ENCODE measurements around the gene STPG1. TPM values are rescaled to one million over a fixed set of nuclear protein-coding genes. Genes with fewer than 3 reads are reported as not detected.

The STPG1 gene
- total RNA-seq, 5 donors from 2014 or later (not counting 1 experiment from before 2014, with no cell fraction given): 3.4 to 5.6 (median 5.4) TPM

- WGBS (ENCODE audit: insufficient coverage): 68% methylated on average over 4 of the region's 5 CpGs
- POLR2A ChIA-PET: interaction anchor here in 1 of 2 donors (1.0 kb wide), 1 partner anchor 40 kb away, joined by 3 read pairs; no protein-coding TSS in a partner anchor
- CTCF ChIA-PET: interaction anchor here (0.6 to 1.6 kb wide), 4 partner anchors 9 to 146 kb away, joined by 3 to 6 read pairs (median 4); partner anchors contain the start of gene NIPAL3 (in 1 of the 2)
- peaks cover 75 to 86% (median 83%) of the 10 kb centered on the region in 3 donors for H3K4me1 Mint-ChIP-seq
- no peaks in the 10 kb centered on the region for H3K27me3 Mint-ChIP-seq
- Histone ChIP-seq H3K27ac (ENCODE audit: low read length) (no peak overlapping the region), H3K4me1 (ENCODE audit: control insufficient read depth in 1 of 2, extremely low read depth in 1 of 2, insufficient read depth in 2 of 2, low read length in 2 of 2) (peaks cover 0 to 19% of the 10 kb centered on the region in 2 experiments), H3K9me3 (no peaks in the 10 kb centered on the region), H3K4me3 (ENCODE audit: control insufficient read depth in 1 of 2, extremely low read depth in 1 of 2, low read length in 1 of 2) (no peak overlapping the region), H3K36me3 (ENCODE audit: control insufficient read depth in 2 of 2, extremely low read depth in 1 of 2, insufficient read depth in 1 of 2, low read length in 1 of 2) (peaks cover 15 to 80% of the 10 kb centered on the region in 2 donors), H3K27me3 (replicated peaks in 1 of 2; ENCODE audit: control insufficient read depth in 2 of 2, extremely low read depth in 1 of 2, insufficient read depth in 2 of 2, low read length in 1 of 2) (no peaks in the 10 kb centered on the region)
- H3K9me3 Mint-ChIP-seq: no peaks in the 10 kb centered on the region
- H3K36me3 Mint-ChIP-seq: peaks cover 79% of the 10 kb centered on the region
- no peak for DNase-seq
- ATAC-seq (replicated peaks in 1 of 4): no peak
- H3K27ac Mint-ChIP-seq: peak overlapping the region in 1 of 2 donors; percentile 1
- H3K4me3 Mint-ChIP-seq: no peak overlapping the region
Observed at GRCh38 chr1:24424207-24424606, 10.6 kb upstream of the STPG1 start.

GRCh38 chr1:24421502-24421901 lies 7.9 kb upstream of the STPG1 start:
- WGBS (ENCODE audit: insufficient coverage): 100% methylated on average over 1 of the region's 2 CpGs
- no peak for ATAC-seq (replicated peaks in 1 of 4)
- H3K36me3 ChIP-seq (ENCODE audit: control insufficient read depth in 2 of 2, extremely low read depth in 1 of 2, insufficient read depth in 1 of 2, low read length in 1 of 2): peaks cover 15 to 63% of the 10 kb centered on the region in 2 donors
- peaks cover 22 to 36% of the 10 kb centered on the region in 2 experiments for H3K4me1 ChIP-seq (ENCODE audit: control insufficient read depth in 1 of 2, extremely low read depth in 1 of 2, insufficient read depth in 2 of 2, low read length in 2 of 2)
- H3K9me3 ChIP-seq: no peaks in the 10 kb centered on the region
- Mint-ChIP-seq H3K27me3 (no peaks in the 10 kb centered on the region), H3K4me3 (no peak overlapping the region), H3K4me1 (peaks cover 76 to 94% (median 85%) of the 10 kb centered on the region in 3 donors), H3K9me3 (no peaks in the 10 kb centered on the region), H3K27ac (no peak overlapping the region), H3K36me3 (peaks cover 66% of the 10 kb centered on the region)
- CTCF ChIA-PET: no interaction called here
- POLR2A ChIA-PET: no interaction called here
- H3K27ac ChIP-seq (ENCODE audit: low read length): no peak overlapping the region
- DNase-seq: no peak
- no peak overlapping the region for H3K4me3 ChIP-seq (ENCODE audit: control insufficient read depth in 1 of 2, extremely low read depth in 1 of 2, low read length in 1 of 2)
- H3K27me3 ChIP-seq (replicated peaks in 1 of 2; ENCODE audit: control insufficient read depth in 2 of 2, extremely low read depth in 1 of 2, insufficient read depth in 2 of 2, low read length in 1 of 2): no peaks in the 10 kb centered on the region

GRCh38 chr1:24420547-24420946 lies 7.0 kb upstream of the STPG1 start:
- POLR2A ChIA-PET: no interaction called here
- H3K27ac Mint-ChIP-seq: no peak overlapping the region

GRCh38 chr1:24418898-24419628 lies 5.5 kb upstream of the STPG1 start:
- peaks cover 48% of the 10 kb centered on the region for H3K36me3 Mint-ChIP-seq
- no peak overlapping the region for H3K27ac ChIP-seq (ENCODE audit: low read length)
- H3K36me3 ChIP-seq (ENCODE audit: control insufficient read depth in 2 of 2, extremely low read depth in 1 of 2, insufficient read depth in 1 of 2, low read length in 1 of 2): peaks cover 15 to 46% of the 10 kb centered on the region in 2 donors
- peaks cover 73 to 91% (median 83%) of the 10 kb centered on the region in 3 donors for H3K4me1 Mint-ChIP-seq
- WGBS (ENCODE audit: insufficient coverage): 77% methylated on average over 4 of the region's 14 CpGs
- peak overlapping the region; percentile 81 for H3K27ac Mint-ChIP-seq
- H3K9me3 Mint-ChIP-seq: no peaks in the 10 kb centered on the region
- no peaks in the 10 kb centered on the region for H3K27me3 Mint-ChIP-seq
- no peaks in the 10 kb centered on the region for H3K27me3 ChIP-seq (replicated peaks in 1 of 2; ENCODE audit: control insufficient read depth in 2 of 2, extremely low read depth in 1 of 2, insufficient read depth in 2 of 2, low read length in 1 of 2)
- CTCF ChIA-PET: interaction anchor here (0.7 to 5.6 kb wide), 4 partner anchors 27 to 330 kb away, joined by 3 to 59 read pairs (median 26); no protein-coding TSS in a partner anchor
- no peak overlapping the region for H3K4me3 ChIP-seq (ENCODE audit: control insufficient read depth in 1 of 2, extremely low read depth in 1 of 2, low read length in 1 of 2)
- H3K9me3 ChIP-seq: no peaks in the 10 kb centered on the region
- peak in 16 of 35 experiments; percentile 6 to 43 (median 18) for DNase-seq
- peak overlapping the region; percentile 17 to 99 (median 21) for H3K4me3 Mint-ChIP-seq
- POLR2A ChIA-PET: interaction anchor here (0.6 to 0.9 kb wide), 4 partner anchors 10 to 138 kb away, joined by 3 to 8 read pairs (median 6); partner anchors contain the start of gene RCAN3 (in 1 of the 2)
- no peak for ATAC-seq (replicated peaks in 1 of 4)
- peaks cover 22 to 49% of the 10 kb centered on the region in 2 experiments for H3K4me1 ChIP-seq (ENCODE audit: control insufficient read depth in 1 of 2, extremely low read depth in 1 of 2, insufficient read depth in 2 of 2, low read length in 2 of 2)

More at GRCh38 chr1:24420547-24420946, 7.0 kb upstream of the STPG1 start:
- no peak overlapping the region for H3K27ac ChIP-seq (ENCODE audit: low read length)
- no peak for DNase-seq
- Mint-ChIP-seq H3K36me3 (peaks cover 56% of the 10 kb centered on the region), H3K27me3 (no peaks in the 10 kb centered on the region), H3K9me3 (no peaks in the 10 kb centered on the region), H3K4me1 (peaks cover 75 to 93% (median 85%) of the 10 kb centered on the region in 3 donors), H3K4me3 (no peak overlapping the region)
- H3K36me3 ChIP-seq (ENCODE audit: control insufficient read depth in 2 of 2, extremely low read depth in 1 of 2, insufficient read depth in 1 of 2, low read length in 1 of 2): peaks cover 15 to 53% of the 10 kb centered on the region in 2 donors
- CTCF ChIA-PET: interaction anchor here in 1 of 2 donors (0.6 kb wide), 1 partner anchor 112 kb away, joined by 3 read pairs; no protein-coding TSS in a partner anchor
- no peak overlapping the region for H3K4me3 ChIP-seq (ENCODE audit: control insufficient read depth in 1 of 2, extremely low read depth in 1 of 2, low read length in 1 of 2)
- H3K27me3 ChIP-seq (replicated peaks in 1 of 2; ENCODE audit: control insufficient read depth in 2 of 2, extremely low read depth in 1 of 2, insufficient read depth in 2 of 2, low read length in 1 of 2): no peaks in the 10 kb centered on the region
- 81% methylated on average over 2 of the region's 4 CpGs for WGBS (ENCODE audit: insufficient coverage)
- peaks cover 22 to 43% of the 10 kb centered on the region in 2 experiments for H3K4me1 ChIP-seq (ENCODE audit: control insufficient read depth in 1 of 2, extremely low read depth in 1 of 2, insufficient read depth in 2 of 2, low read length in 2 of 2)
- H3K9me3 ChIP-seq: no peaks in the 10 kb centered on the region
- no peak for ATAC-seq (replicated peaks in 1 of 4)

- Histone ChIP-seq H3K27ac (ENCODE audit: low read length) (no peak overlapping the region), H3K4me3 (ENCODE audit: control insufficient read depth in 1 of 2, extremely low read depth in 1 of 2, low read length in 1 of 2) (no peak overlapping the region), H3K27me3 (replicated peaks in 1 of 2; ENCODE audit: control insufficient read depth in 2 of 2, extremely low read depth in 1 of 2, insufficient read depth in 2 of 2, low read length in 1 of 2) (no peaks in the 10 kb centered on the region), H3K36me3 (ENCODE audit: control insufficient read depth in 2 of 2, extremely low read depth in 1 of 2, insufficient read depth in 1 of 2, low read length in 1 of 2) (peaks cover 15 to 35% of the 10 kb centered on the region in 2 donors), H3K4me1 (ENCODE audit: control insufficient read depth in 1 of 2, extremely low read depth in 1 of 2, insufficient read depth in 2 of 2, low read length in 2 of 2) (peaks cover 26 to 57% of the 10 kb centered on the region in 2 experiments), H3K9me3 (no peaks in the 10 kb centered on the region)
- H3K27me3 Mint-ChIP-seq: no peaks in the 10 kb centered on the region
- peak overlapping the region in 1 of 2 donors; percentile 93 for H3K27ac Mint-ChIP-seq
- no CpG with 5 or more reads among the region's 1 CpG for WGBS (ENCODE audit: insufficient coverage)
- H3K4me3 Mint-ChIP-seq: peak overlapping the region; percentile 92 to 99 (median 93)
- ChIA-PET POLR2A (interaction anchor here (0.5 to 1.4 kb wide), 4 partner anchors 84 to 592 kb away, joined by 3 to 6 read pairs (median 5); partner anchors contain the start of gene HMGCL (in 1 of the 2)), CTCF (interaction anchor here in 1 of 2 donors (1.4 to 5.6 kb wide), 4 partner anchors 15 to 170 kb away, joined by 5 to 59 read pairs (median 44); no protein-coding TSS in a partner anchor)
- ATAC-seq (replicated peaks in 1 of 4): no peak
- H3K9me3 Mint-ChIP-seq: no peaks in the 10 kb centered on the region
- peaks cover 36% of the 10 kb centered on the region for H3K36me3 Mint-ChIP-seq
- DNase-seq: no peak
- peaks cover 71 to 84% (median 82%) of the 10 kb centered on the region in 3 donors for H3K4me1 Mint-ChIP-seq
Observed at GRCh38 chr1:24417681-24418080, 4.1 kb upstream of the STPG1 start.

Measured in T-cell (primary cell).